ENCODE data around the gene DUSP12. TPM values are rescaled to one million over a fixed set of nuclear protein-coding genes. Genes with fewer than 3 reads are reported as not detected.
A peak's percentile ranks its signal among the peaks of the same experiment; 100 is the strongest.

Gene DUSP12
- total RNA-seq, 1 donor from 2014 or later: 38.8 TPM

- no peak for DNase-seq (ENCODE audit: low read depth, low spot score)
Observed at GRCh38 chr1:161727256-161727924, 22.2 kb upstream of the DUSP12 start.

DNA sequence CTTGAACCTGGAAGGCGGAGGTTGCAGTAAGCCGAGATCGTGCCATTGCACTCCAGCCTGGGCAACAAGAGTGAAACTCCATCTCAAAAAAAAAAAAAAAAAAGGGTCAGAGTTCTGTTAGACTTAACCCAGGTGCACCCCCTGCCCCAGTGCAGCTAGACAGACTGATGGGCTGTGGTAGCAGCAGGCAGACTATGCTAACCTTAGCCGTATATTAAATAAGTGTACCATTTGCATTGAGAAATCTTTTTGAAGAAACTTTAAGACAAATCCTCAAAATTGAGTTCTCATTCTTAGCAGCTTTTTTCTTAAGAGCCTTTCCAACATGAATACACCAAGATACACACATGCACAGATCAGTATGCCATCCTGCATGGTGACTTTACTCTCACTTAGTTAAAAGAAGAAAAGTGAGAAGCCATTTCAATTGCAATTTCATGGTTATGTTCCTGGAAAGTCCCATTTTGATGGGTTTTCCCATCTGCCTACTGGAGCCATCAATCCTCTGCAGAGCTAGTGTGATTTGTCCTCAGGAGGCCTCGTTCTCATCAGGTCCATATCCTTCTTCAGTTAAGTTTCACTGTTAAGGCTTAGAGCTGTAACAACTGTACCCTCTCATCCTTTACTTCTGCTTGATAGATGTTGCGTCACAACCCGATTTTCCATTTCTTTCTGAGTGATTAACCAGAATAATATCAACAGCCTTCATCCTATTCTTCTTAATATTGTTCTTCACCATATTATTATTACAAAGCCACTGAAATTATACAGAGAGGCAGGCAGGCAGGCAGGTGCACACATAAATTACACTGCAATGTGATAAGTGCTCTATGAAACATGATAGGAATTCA is 21.0 kb upstream of the DUSP12 start:
- DNase-seq (ENCODE audit: low read depth, low spot score): no peak

- no peak for DNase-seq (ENCODE audit: low read depth, low spot score)
Observed at GRCh38 chr1:161730050-161730564, 19.5 kb upstream of the DUSP12 start.

DNA sequence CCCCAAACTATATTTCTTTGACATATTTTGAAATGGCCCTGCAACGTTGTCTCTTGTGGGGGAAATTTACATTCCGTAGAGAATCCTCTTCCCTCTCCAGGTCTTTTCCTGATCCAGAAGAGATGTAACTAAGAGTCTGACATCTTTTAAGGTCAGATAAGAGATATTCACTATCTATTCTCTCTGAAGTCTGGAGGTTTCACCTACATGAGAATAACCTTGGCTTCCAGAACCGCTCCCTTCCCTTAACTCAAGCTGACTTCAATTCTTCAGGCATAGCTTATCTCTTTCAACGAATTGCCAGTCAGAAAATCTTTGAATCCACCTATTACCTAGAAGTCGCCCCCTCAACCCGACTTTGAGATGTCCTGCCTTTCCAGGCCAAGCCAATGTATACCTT is 18.3 kb upstream of the DUSP12 start:
- no peak for DNase-seq (ENCODE audit: low read depth, low spot score)

DNA sequence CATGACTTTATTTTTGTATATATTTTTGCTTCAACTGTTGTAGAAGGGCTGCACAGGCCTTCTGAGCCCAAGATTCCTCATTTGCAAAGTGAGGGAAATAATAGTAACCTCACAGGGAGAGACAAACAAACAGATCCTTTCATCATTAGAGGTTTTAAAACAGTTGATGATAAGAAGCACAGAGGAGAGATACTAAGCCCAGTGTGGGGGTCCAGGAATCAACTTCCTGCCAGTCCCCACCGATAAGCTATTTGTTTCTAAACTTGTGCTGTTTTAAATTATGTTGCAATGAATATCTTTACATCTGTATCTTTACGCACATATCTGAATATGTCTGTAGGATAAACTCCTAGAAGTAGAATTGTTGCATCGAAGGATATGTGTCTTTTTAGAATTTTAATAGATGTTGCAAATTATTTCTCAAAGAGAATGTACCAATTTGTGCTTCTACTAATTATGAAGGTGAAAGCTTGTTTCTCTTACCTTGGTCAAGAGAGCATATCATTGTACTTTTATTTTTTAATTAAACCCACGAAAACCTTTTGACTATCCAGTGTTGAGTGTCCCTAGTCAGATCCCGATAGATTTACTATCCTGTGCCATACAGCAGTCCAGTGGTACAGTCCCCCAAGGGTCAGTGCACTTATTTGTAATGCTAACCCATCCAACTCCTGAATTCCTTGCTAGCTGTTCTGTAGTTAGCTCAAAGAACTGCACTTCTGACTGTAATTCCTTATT is 17.4 kb upstream of the DUSP12 start:
- no peak for DNase-seq (ENCODE audit: low read depth, low spot score)

DNA sequence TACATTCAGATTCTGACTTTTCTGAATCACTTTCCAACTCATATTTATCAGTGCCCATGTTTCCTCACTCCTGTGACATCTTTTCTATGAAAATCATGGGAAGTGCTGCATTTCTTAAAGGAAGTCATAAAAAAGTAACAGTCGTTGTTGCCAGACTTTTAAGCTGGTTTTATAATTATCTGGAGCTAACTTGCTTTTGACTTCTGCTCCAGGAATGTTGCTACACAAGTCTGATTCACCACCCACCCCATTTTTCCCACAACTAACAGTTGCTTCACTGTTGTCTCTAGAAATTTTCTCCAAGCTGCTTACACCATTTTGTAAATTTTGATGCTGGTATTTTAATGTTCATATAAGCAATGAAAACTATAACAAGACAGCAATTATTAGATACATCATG is 16.1 kb upstream of the DUSP12 start:
- no peak for DNase-seq (ENCODE audit: low read depth, low spot score)

- no peak for DNase-seq (ENCODE audit: low read depth, low spot score)
Observed at GRCh38 chr1:161735837-161736236, 13.7 kb upstream of the DUSP12 start.

GRCh38 chr1:161736335-161736969 is 13.1 kb upstream of the DUSP12 start:
- DNase-seq (ENCODE audit: low read depth, low spot score): no peak

DNA sequence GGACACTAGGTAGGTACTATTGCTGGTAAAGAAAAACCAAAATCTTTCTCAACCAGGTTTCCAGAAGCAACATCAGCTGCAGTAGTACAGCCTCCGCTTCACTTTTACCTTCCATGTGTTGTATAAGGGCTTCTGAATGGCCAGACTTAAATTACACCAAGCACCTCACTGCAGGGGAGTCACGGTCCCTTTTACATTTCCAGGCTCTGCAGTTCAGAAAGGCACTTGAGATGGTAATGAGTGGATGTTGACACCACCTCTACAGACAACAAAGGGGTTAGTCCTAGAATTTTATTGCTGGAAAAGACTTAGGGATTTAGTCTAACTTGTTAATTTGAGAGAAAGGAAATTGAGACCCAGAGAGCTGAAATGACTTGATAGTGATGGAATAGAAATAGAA is 12.0 kb upstream of the DUSP12 start:
- no peak for DNase-seq (ENCODE audit: low read depth, low spot score)

GRCh38 chr1:161738627-161739287 is 10.8 kb upstream of the DUSP12 start:
- DNase-seq (ENCODE audit: low read depth, low spot score): no peak

GRCh38 chr1:161739865-161740566 is 9.6 kb upstream of the DUSP12 start:
- DNase-seq (ENCODE audit: low read depth, low spot score): no peak

DNA sequence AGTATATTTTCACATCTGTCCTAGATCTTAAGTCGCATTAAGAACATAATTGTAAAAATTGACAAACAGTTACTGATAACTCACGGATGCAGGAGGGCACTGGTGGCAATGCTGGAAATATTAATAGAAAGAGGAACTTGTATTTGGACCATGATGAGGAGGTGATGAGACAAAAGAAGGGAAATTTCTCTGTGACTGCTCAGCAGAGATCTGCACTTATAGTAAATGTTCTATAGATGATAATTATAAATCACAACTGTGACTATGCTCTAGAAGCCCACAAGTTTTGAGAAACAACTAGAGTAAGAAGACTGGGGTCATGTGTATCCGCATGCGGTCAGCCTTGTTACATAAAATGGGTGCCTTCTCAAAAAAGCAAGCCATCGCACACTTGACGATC is 8.7 kb upstream of the DUSP12 start:
- no peak for DNase-seq (ENCODE audit: low read depth, low spot score)

DNA sequence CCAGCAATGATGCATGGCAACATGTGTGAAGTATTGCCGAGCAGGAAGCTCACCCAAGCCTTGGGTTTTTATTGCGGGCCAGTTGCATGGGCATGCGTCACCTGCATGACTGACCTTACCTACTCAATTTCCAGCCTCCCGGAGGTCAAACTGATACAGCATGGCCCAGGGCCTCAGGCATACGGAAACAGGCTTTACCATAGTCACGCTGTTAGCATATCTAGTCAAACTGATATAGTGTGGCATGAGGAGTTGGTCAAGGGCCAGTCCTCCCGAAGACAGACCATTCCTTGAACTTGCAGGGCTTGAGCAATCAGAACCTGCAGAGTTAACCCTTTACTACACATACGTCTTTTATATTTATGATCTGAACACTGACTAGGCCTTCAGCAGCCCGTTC is 6.4 kb upstream of the DUSP12 start:
- DNase-seq (ENCODE audit: low read depth, low spot score): no peak

- no peak for DNase-seq (ENCODE audit: low read depth, low spot score)
Observed at GRCh38 chr1:161747801-161748200, 1.8 kb upstream of the DUSP12 start.

DNA sequence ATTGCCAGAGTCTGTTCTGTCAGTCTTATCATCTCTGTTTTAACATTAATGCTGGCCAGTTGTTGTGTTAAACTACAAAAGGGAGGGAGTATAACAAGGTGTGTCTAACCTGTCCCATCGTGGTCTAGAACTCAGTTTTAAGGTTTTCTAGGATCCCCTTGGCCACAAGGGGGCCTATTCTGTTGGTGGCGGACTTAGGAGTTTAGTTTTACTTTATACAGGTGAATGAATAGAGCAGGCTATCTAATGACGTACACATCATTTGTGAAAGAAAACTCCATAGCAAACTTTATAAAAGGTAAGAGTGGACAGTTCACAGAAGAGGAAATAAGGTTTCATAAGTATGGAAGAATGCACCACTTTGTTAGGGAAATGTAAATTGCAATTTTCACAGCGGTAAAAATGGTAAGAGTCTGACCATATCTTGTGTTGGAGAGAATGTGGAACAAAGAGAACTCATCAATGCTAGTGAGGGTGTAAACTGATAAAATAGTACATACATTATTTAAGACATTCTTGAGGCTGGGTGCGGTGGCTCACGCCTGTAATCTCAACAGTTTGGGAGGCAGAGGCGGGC is 14.0 kb downstream of the DUSP12 start:
- DNase-seq (ENCODE audit: low read depth, low spot score): no peak

- peak; percentile 93 for DNase-seq (ENCODE audit: low read depth, low spot score)
Observed at GRCh38 chr1:161766102-161766981, 16.8 kb downstream of the DUSP12 start, which contains the start of gene ATF6. Gene ATF6, plus strand, starts transcription at chr1:161766320. Its CDS starts 41 bp downstream, at chr1:161766361.

- no peak for DNase-seq (ENCODE audit: low read depth, low spot score)
Observed at GRCh38 chr1:161768461-161768860, 18.9 kb downstream of the DUSP12 start.

GRCh38 chr1:161768986-161769672 is 19.5 kb downstream of the DUSP12 start:
- no peak for DNase-seq (ENCODE audit: low read depth, low spot score)

Data from pulmonary artery endothelial cell (primary cell).